Bronchial epithelial cell (primary cell): ENCODE measurements around the gene USF2. TPM values are rescaled to one million over a fixed set of nuclear protein-coding genes. Genes with fewer than 3 reads are reported as not detected.

ENCODE experiments used
- DNase-seq: peaks from one replicate; pipeline ENCODE4 v3.0.0-alpha.2; 2010; ENCODE audit warnings: low read depth
- FAIRE-seq: peaks from 2 replicates; lab custom pipeline; 2011; peaks lifted over from hg19 to GRCh38; lab: Jason Lieb, UNC
- H3K27me3 ChIP-seq: 2 replicates; pipeline ENCODE4 v1.5.1; 2011; ENCODE audit warnings: low read length; ENCODE audit not compliant: control insufficient read depth, insufficient read depth
- H3K36me3 ChIP-seq: 2 replicates; pipeline ENCODE4 v1.5.1; 2011; ENCODE audit warnings: low read length; ENCODE audit not compliant: control insufficient read depth, insufficient read depth
- H3K4me3 ChIP-seq: 2 replicates; pipeline ENCODE4 v1.5.1; 2011; ENCODE audit warnings: mild to moderate bottlenecking, low read depth, low read length, control low read depth
- total RNA-seq: library from RNA; depleted of rRNA; stranded (reverse); fragments of >200 nt; gene quantifications from 2 replicates; pipeline ENCODE4 v1.2.1, GENCODE V29; 2014
- TF ChIP-seq, protein P1 (sequence below): IDR thresholded peaks from 2 replicates; pipeline ENCODE4 v1.5.1; 2011; ENCODE audit warnings: mild to moderate bottlenecking, moderate library complexity, low read length, control low read depth, inconsistent platforms; ENCODE audit not compliant: insufficient read depth, severe bottlenecking

USF2 gene
- total RNA-seq, 1 donor from 2014 or later: 60.8 TPM

DNA sequence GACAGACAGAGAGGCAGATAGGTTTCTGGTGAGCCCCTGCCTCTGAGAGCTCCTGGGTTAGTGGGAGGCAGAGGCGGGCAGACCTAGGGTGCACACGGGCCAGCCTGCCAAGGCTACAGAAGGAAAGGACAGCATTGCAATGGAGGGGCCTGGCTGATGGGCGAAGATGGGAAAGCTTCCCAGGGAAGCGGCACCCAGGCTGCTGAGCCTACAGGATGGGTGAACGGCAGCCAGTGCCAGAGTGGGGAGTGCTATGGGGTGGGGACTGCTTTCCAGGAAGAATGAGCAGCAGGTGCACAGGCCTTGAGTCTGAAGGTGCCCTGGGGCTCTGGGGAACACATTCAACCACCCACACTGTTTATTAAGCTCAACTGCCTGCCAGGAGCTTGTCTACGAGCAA lies 22.5 kb downstream of the USF2 start:
- no peak for DNase-seq
- no peak overlapping the region for H3K4me3 ChIP-seq
- H3K27me3 ChIP-seq: no peaks in the 10 kb centered on the region
- no peak for FAIRE-seq
- TF ChIP-seq, protein P1, sequence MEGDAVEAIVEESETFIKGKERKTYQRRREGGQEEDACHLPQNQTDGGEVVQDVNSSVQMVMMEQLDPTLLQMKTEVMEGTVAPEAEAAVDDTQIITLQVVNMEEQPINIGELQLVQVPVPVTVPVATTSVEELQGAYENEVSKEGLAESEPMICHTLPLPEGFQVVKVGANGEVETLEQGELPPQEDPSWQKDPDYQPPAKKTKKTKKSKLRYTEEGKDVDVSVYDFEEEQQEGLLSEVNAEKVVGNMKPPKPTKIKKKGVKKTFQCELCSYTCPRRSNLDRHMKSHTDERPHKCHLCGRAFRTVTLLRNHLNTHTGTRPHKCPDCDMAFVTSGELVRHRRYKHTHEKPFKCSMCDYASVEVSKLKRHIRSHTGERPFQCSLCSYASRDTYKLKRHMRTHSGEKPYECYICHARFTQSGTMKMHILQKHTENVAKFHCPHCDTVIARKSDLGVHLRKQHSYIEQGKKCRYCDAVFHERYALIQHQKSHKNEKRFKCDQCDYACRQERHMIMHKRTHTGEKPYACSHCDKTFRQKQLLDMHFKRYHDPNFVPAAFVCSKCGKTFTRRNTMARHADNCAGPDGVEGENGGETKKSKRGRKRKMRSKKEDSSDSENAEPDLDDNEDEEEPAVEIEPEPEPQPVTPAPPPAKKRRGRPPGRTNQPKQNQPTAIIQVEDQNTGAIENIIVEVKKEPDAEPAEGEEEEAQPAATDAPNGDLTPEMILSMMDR: no peak
- H3K36me3 ChIP-seq: no peaks in the 10 kb centered on the region

DNA sequence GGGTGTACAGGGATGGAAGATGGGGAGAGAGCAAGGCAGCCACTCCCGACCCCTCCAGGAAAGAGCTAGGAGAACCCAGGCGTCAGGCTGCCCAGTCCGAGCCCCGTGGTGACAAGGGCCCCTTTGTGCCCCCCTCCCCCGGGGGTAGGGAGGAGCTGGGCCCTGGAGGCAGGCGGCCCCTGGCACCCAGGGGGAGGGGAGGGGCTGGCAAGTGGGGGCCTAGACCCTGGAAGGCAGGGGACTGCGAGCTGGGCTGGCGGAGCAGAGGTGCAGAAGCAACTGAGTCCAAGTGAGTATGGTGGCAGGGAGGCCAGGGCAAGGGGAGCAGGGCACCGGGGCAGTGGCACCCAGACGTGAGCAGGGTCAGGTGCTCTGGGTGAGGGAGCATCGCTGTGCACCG lies 23.2 kb downstream of the USF2 start, which contains the start of gene MAG:
TSS of gene MAG (plus strand) at position 246 of the 400 bp plus-strand sequence. CDS start 3,248 bp downstream, outside the sequence.
- H3K4me3 ChIP-seq: no peak within 1 kb of the TSS
- no peak for DNase-seq
- H3K27me3 ChIP-seq: no peaks in the 10 kb centered on the region
- no peak for FAIRE-seq
- TF ChIP-seq, protein P1: no peak
- H3K36me3 ChIP-seq: no peaks in the 10 kb centered on the region

DNA sequence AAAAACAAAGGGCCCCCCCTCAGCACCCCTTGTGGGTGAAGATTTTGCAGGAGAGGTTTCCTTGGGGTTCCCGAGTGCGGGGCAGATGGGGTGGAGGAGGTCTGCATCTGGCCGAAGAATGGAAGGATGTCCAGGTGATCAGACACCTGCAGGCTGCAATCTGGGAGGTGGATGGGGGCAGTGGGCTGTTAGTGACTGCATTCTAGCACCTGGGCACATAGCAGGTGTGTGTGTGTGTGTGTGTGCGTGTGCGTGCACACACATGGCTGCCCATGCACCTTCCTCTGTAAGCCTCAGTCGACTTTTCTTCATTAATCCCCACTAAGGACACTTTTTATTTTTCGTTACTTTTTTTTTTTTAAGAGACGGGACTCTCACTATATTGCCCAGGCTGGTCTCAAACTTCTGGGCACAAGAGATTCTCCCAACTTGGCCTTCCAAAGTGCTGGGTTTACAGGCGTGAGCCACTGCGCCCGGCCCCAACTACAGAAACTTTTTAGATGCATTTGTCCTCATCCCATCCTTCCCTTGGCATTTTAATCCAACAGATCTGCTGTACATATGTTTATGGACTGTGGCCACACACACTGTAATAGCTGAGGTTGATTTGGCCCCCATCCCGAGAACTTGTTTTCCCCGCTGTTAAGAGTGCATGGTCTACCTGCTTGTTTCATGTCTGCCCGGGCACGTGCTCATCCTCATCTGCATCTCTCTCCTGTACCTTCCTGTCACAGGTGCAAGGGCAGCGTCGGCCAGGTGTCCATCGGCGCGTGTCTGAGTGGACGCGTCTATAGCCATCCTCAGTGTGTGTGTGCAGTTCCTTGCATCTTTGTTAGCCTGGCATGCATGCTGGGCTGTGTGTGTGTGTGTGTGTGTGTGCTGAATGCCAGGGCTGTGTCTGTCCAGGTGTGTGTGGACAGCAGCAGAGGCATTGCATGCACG lies 23.9 kb downstream of the USF2 start:
- no peak for FAIRE-seq
- TF ChIP-seq, protein P1: no peak
- H3K4me3 ChIP-seq: no peak overlapping the region
- no peaks in the 10 kb centered on the region for H3K27me3 ChIP-seq
- DNase-seq: no peak
- no peaks in the 10 kb centered on the region for H3K36me3 ChIP-seq

DNA sequence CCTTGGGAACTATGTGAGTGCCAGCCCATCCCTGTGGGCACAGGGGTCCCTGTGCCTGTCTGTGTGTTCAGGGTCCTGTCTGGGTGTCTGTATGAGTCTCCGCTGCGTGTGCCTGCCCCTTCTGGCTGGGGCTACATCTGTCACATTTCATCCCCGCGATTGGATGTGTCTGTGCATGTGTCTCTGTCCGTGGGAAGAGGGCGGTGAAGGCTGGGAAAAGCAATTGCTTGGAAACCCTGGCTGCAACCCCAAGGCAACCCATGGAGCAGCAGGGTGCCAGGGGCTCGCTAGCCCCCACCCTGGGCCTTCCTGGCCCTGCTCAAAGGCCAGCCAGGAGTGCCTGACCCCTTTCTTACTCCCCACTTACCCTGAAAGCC lies 24.6 kb downstream of the USF2 start:
- FAIRE-seq (no peak), DNase-seq (no peak)
- H3K27me3 ChIP-seq: no peaks in the 10 kb centered on the region
- no peaks in the 10 kb centered on the region for H3K36me3 ChIP-seq
- TF ChIP-seq, protein P1: no peak
- no peak overlapping the region for H3K4me3 ChIP-seq

DNA sequence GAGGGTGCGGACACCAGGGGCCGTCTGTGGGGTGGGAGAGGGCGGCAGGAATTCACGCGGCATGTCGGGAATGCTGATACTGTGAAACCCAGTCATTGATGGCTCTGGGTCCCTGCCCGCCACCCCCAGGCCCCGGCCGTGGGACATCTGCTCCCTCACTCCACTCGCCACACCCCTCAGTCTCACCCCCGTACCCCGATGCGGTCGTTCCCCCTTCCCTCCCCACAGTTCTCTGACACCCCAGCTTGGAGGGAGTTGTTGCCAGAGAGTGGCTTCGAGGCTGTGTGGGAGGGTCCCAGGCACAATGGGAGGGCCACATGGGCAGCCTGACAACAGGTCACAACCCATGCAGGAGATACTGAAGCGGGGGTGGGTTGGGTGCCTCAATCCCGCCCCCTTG lies 25.0 kb downstream of the USF2 start:
- H3K27me3 ChIP-seq: no peaks in the 10 kb centered on the region
- no peaks in the 10 kb centered on the region for H3K36me3 ChIP-seq

More for the DNA sequence above, 25.0 kb downstream of the USF2 start:
- FAIRE-seq: no peak
- no peak for DNase-seq
- H3K4me3 ChIP-seq: no peak overlapping the region
- TF ChIP-seq, protein P1: no peak
